GM23338 (cell line): ENCODE measurements around the gene LEMD2. TPM values are rescaled to one million over a fixed set of nuclear protein-coding genes. Genes with fewer than 3 reads are reported as not detected.

Experiments used
- ATAC-seq: fragments of 200-7000 bp; cut with Tn5 transposase; 3 replicates; pipeline ENCODE4 v1.9.1; 2020
- DNase-seq: peaks from one replicate; pipeline ENCODE4 v3.0.0-alpha.2; 2015; ENCODE audit warnings: low spot score
- H2AFZ ChIP-seq: fragments of 200-600 bp; sonication (generic); 2 replicates; pipeline ENCODE4 v1.8.0; 2016; ENCODE audit warnings: antibody characterized with exemption, mild to moderate bottlenecking, moderate library complexity
- H3F3A ChIP-seq: fragments of 200-600 bp; sonication (generic); replicated peaks from 2 replicates; pipeline ENCODE4 v1.8.0; 2017; ENCODE audit warnings: antibody characterized with exemption, mixed run types, low read depth
- H3K27ac ChIP-seq: fragments of 200-600 bp; sonication (generic); 2 replicates; pipeline ENCODE4 v1.6.1; 2016; ENCODE audit warnings: low read depth
- H3K27me3 ChIP-seq: fragments of 200-600 bp; sonication (generic); 2 replicates; pipeline ENCODE4 v1.8.0; 2016; ENCODE audit warnings: mild to moderate bottlenecking, mixed run types, moderate library complexity; ENCODE audit not compliant: insufficient read depth
- H3K36me3 ChIP-seq: fragments of 200-600 bp; sonication (generic); 2 replicates; pipeline ENCODE4 v1.8.0; 2016; ENCODE audit warnings: mild to moderate bottlenecking; ENCODE audit not compliant: insufficient read depth
- H3K4me1 ChIP-seq: fragments of 200-600 bp; sonication (generic); 2 replicates; pipeline ENCODE4 v1.8.0; 2016; ENCODE audit warnings: mild to moderate bottlenecking, moderate library complexity; ENCODE audit not compliant: insufficient read depth
- H3K4me2 ChIP-seq: fragments of 200-600 bp; sonication (generic); 2 replicates; pipeline ENCODE4 v1.7.1; 2017; ENCODE audit warnings: mixed run types
- H3K4me3 ChIP-seq: fragments of 200-600 bp; sonication (generic); 2 replicates; pipeline ENCODE4 v1.6.1; 2016; ENCODE audit warnings: mixed run types
- H3K79me2 ChIP-seq: fragments of 200-600 bp; sonication (generic); replicated peaks from 2 replicates; pipeline ENCODE4 v1.8.0; 2017; ENCODE audit warnings: mild to moderate bottlenecking; ENCODE audit not compliant: insufficient read depth
- H3K9me2 ChIP-seq: fragments of 200-600 bp; sonication (generic); 2 replicates; pipeline ENCODE4 v1.8.0; 2017; ENCODE audit not compliant: insufficient read depth
- H4K20me1 ChIP-seq: fragments of 200-600 bp; sonication (generic); replicated peaks from 2 replicates; pipeline ENCODE4 v1.8.0; 2017; ENCODE audit warnings: mild to moderate bottlenecking; ENCODE audit not compliant: insufficient read depth
- H3K27ac Mint-ChIP-seq: 2 replicates; pipeline ENCODE4 v1.8.0; 2020; ENCODE audit warnings: inconsistent platforms, mild to moderate bottlenecking, moderate library complexity, mixed read lengths
- H3K27me3 Mint-ChIP-seq: 3 replicates; pipeline ENCODE4 v1.8.0; 2022; ENCODE audit warnings: low read depth, mild to moderate bottlenecking, moderate library complexity, mixed read lengths, inconsistent platforms; ENCODE audit not compliant: insufficient read depth, poor library complexity
- H3K36me3 Mint-ChIP-seq: 3 replicates; pipeline ENCODE4 v1.8.0; 2021; ENCODE audit warnings: low read depth, mild to moderate bottlenecking, inconsistent platforms, moderate library complexity, mixed read lengths
- H3K4me1 Mint-ChIP-seq: 3 replicates; pipeline ENCODE4 v1.8.0; 2020; ENCODE audit warnings: mild to moderate bottlenecking, inconsistent platforms, mixed read lengths
- H3K4me3 Mint-ChIP-seq: 3 replicates; pipeline ENCODE4 v1.8.0; 2021; ENCODE audit warnings: moderate library complexity, mild to moderate bottlenecking, inconsistent platforms, mixed read lengths
- H3K9me3 Mint-ChIP-seq: 3 replicates; pipeline ENCODE4 v1.8.0; 2020; ENCODE audit warnings: moderate library complexity, mild to moderate bottlenecking, inconsistent platforms, mixed read lengths
- CTCF ChIP-seq, 2 experiments: fragments of 200-600 bp in 1 of 2; sonication (generic) in 1 of 2; conservative IDR thresholded peaks; 2 replicates each; pipeline versions ENCODE4 v1.5.1 to v1.6.1; 2016 to 2017; ENCODE audit warnings: antibody characterized with exemption in 2 of 2, low read depth in 2 of 2, mild to moderate bottlenecking in 2 of 2, moderate library complexity in 1 of 2
- ETS1 ChIP-seq: IDR thresholded peaks from 2 replicates; pipeline ENCODE4 v1.6.1; 2016; ENCODE audit warnings: antibody characterized with exemption
- EZH2 ChIP-seq: fragments of 200-600 bp; sonication (generic); IDR thresholded peaks from one replicate; pipeline ENCODE4 v1.8.0; 2017; ENCODE audit warnings: antibody characterized with exemption, mild to moderate bottlenecking, low read depth; ENCODE audit not compliant: unreplicated experiment
- EZH2phosphoT487 ChIP-seq: fragments of 200-600 bp; sonication (generic); IDR thresholded peaks from one replicate; pipeline ENCODE4 v1.8.1; 2018; ENCODE audit warnings: antibody characterized with exemption; ENCODE audit not compliant: unreplicated experiment
- JUNB ChIP-seq: IDR thresholded peaks from one replicate; pipeline ENCODE4 v1.6.1; 2016; ENCODE audit warnings: antibody characterized with exemption; ENCODE audit not compliant: unreplicated experiment
- NANOG ChIP-seq: IDR thresholded peaks from 2 replicates; pipeline ENCODE4 v1.6.1; 2016; ENCODE audit warnings: antibody characterized with exemption, borderline replicate concordance
- POLR2AphosphoS5 ChIP-seq: IDR thresholded peaks from 2 replicates; pipeline ENCODE4 v1.6.1; 2016; ENCODE audit warnings: antibody characterized with exemption, low read depth
- REST ChIP-seq: IDR thresholded peaks from one replicate; pipeline ENCODE4 v1.6.1; 2018; ENCODE audit warnings: antibody characterized with exemption; ENCODE audit not compliant: unreplicated experiment
- STAT1 ChIP-seq: IDR thresholded peaks from one replicate; pipeline ENCODE4 v1.6.1; 2016; ENCODE audit warnings: antibody characterized with exemption; ENCODE audit not compliant: unreplicated experiment
- ZNF114 ChIP-seq: fragments of 250-450 bp; sonication (Bioruptor Pico); IDR thresholded peaks from 2 replicates; pipeline ENCODE4 v1.5.0; 2020; ENCODE audit warnings: mild to moderate bottlenecking, moderate library complexity
- ZNF331 ChIP-seq: fragments of 250-450 bp; sonication (Bioruptor Pico); IDR thresholded peaks from 2 replicates; pipeline ENCODE4 v1.5.0; 2020; ENCODE audit warnings: low read depth, mild to moderate bottlenecking, moderate library complexity
- ZNF462 ChIP-seq: fragments of 250-450 bp; sonication (Bioruptor Pico); IDR thresholded peaks from 2 replicates; pipeline ENCODE4 v1.5.0; 2020; ENCODE audit warnings: mild to moderate bottlenecking, moderate library complexity
- polyA plus RNA-seq: library from polyadenylated mRNA; unstranded; fragments of >200 nt; fragmentation: Nextera tagmentation; extraction: Ambion mirVana; gene quantifications from 2 replicates; pipeline ENCODE4 v1.2.1, GENCODE V29; 2016
- total RNA-seq: library from RNA; depleted of rRNA; stranded (reverse); fragments of >200 nt; shearing (Covaris generic); gene quantifications from 2 replicates; pipeline ENCODE4 v1.2.3, GENCODE V29; 2014

Gene LEMD2
- total and polyA plus RNA-seq, 2 experiments from 2014 or later = 28.6 to 64.7 TPM

- TF ChIP-seq REST = no peak
- no peak for TF ChIP-seq EZH2phosphoT487
- TF ChIP-seq JUNB = no peak
- TF ChIP-seq ZNF114 (CRISPR knock-in tag) = no peak
- no peak for TF ChIP-seq NANOG
- TF ChIP-seq POLR2AphosphoS5 = no peak
- TF ChIP-seq CTCF (conservative IDR thresholded peaks at IDR 0.05; ENCODE audit: low read depth in 2 of 2) = no peak
- no peak for TF ChIP-seq ZNF331
- no peak for TF ChIP-seq EZH2
- TF ChIP-seq ETS1 = no peak
Observed at GRCh38 chr6:33800248-33800969, 11.5 kb upstream of the LEMD2 start (continued).

GRCh38 chr6:33799454-33800113, 10.7 kb upstream of the LEMD2 start:
- ATAC-seq (no peak), DNase-seq (no peak)
- no peaks in the 10 kb centered on the region; the same call in 2 of the 3 replicates for H3K36me3 Mint-ChIP-seq
- no peak overlapping the region for H3K27ac Mint-ChIP-seq
- no peaks in the 10 kb centered on the region for H3K27me3 ChIP-seq
- H2AFZ ChIP-seq = no peak overlapping the region
- H3K9me2 ChIP-seq = no peaks in the 10 kb centered on the region
- H3F3A ChIP-seq = 0 out of 2 replicates have a peak, but pooled peaks cover 8% of the 10 kb centered on the region
- H3K9me3 Mint-ChIP-seq = no peaks in the 10 kb centered on the region
- no peaks in the 10 kb centered on the region for H3K79me2 ChIP-seq
- H3K4me3 ChIP-seq = no peak overlapping the region
- no peak overlapping the region for H3K4me3 Mint-ChIP-seq
- no peak overlapping the region for H3K27ac ChIP-seq
- H3K4me1 Mint-ChIP-seq = peaks cover 34% of the 10 kb centered on the region
- peaks cover 19% of the 10 kb centered on the region for H3K27me3 Mint-ChIP-seq
- no peaks in the 10 kb centered on the region for H3K36me3 ChIP-seq
- H3K4me2 ChIP-seq = no peak overlapping the region
- no peaks in the 10 kb centered on the region for H4K20me1 ChIP-seq
- H3K4me1 ChIP-seq = peaks cover 22% of the 10 kb centered on the region
- TF ChIP-seq POLR2AphosphoS5 (no peak), STAT1 (no peak), ZNF114 (CRISPR knock-in tag) (no peak), ZNF462 (CRISPR knock-in tag) (no peak)
